HEK293 (cell line): Measurements from ENCODE around the gene PPP1R1B.

Experiments
- GLI2 ChIP-seq: fragments of 450-650 bp; formaldehyde crosslinking; IDR thresholded peaks from 2 replicates; pipeline ENCODE4; 2017; ENCODE audit warnings: missing biosample characterization, missing genetic modification characterization, low read depth, borderline replicate concordance
- KLF1 ChIP-seq: fragments of 450-650 bp; formaldehyde crosslinking; IDR thresholded peaks from 2 replicates; pipeline ENCODE4 v1.5.1; 2016; ENCODE audit warnings: missing biosample characterization, missing genetic modification characterization
- KLF9 ChIP-seq: fragments of 450-650 bp; formaldehyde crosslinking; IDR thresholded peaks from 2 replicates; pipeline ENCODE4 v1.5.1; 2016; ENCODE audit warnings: missing biosample characterization, missing genetic modification characterization, low read depth
- OSR2 ChIP-seq: fragments of 450-650 bp; formaldehyde crosslinking; IDR thresholded peaks from 2 replicates; pipeline ENCODE4 v1.5.1; 2016; ENCODE audit warnings: missing biosample characterization, missing genetic modification characterization
- PRDM10 ChIP-seq: fragments of 450-650 bp; formaldehyde crosslinking; IDR thresholded peaks from 2 replicates; pipeline ENCODE4 v1.5.1; 2016; ENCODE audit warnings: missing biosample characterization, missing genetic modification characterization
- RBAK ChIP-seq: fragments of 450-650 bp; formaldehyde crosslinking; IDR thresholded peaks from 2 replicates; pipeline ENCODE4 v1.5.1; 2016; ENCODE audit warnings: missing biosample characterization, missing genetic modification characterization
- SP3 ChIP-seq: fragments of 450-650 bp; formaldehyde crosslinking; IDR thresholded peaks from 2 replicates; pipeline ENCODE4 v1.5.1; 2016; ENCODE audit warnings: missing biosample characterization, missing genetic modification characterization
- TCF7L2 ChIP-seq: IDR thresholded peaks from 2 replicates; pipeline ENCODE4 v1.6.1; 2011; ENCODE audit warnings: low read depth, mild to moderate bottlenecking, inconsistent platforms, low read length, moderate library complexity, borderline replicate concordance
- ZBTB21 ChIP-seq: fragments of 450-650 bp; formaldehyde crosslinking; IDR thresholded peaks from 2 replicates; pipeline ENCODE4 v1.5.1; 2017; ENCODE audit warnings: missing biosample characterization, missing genetic modification characterization
- ZEB2 ChIP-seq: fragments of 450-650 bp; formaldehyde crosslinking; IDR thresholded peaks from 2 replicates; pipeline ENCODE4 v1.5.1; 2016; ENCODE audit warnings: missing biosample characterization, missing genetic modification characterization
- ZFP37 ChIP-seq: fragments of 450-650 bp; formaldehyde crosslinking; IDR thresholded peaks from 2 replicates; pipeline ENCODE4 v1.5.1; 2016; ENCODE audit warnings: missing biosample characterization, missing genetic modification characterization
- ZFP69B ChIP-seq: fragments of 450-650 bp; formaldehyde crosslinking; IDR thresholded peaks from 2 replicates; pipeline ENCODE4 v1.5.1; 2016; ENCODE audit warnings: missing biosample characterization, missing genetic modification characterization
- ZIC2 ChIP-seq: fragments of 450-650 bp; formaldehyde crosslinking; IDR thresholded peaks from 2 replicates; pipeline ENCODE4 v1.5.1; 2016; ENCODE audit warnings: missing biosample characterization, missing genetic modification characterization
- ZNF223 ChIP-seq: fragments of 450-650 bp; formaldehyde crosslinking; IDR thresholded peaks from 2 replicates; pipeline ENCODE4 v1.5.1; 2016; ENCODE audit warnings: missing biosample characterization, missing genetic modification characterization
- ZNF266 ChIP-seq: fragments of 450-650 bp; formaldehyde crosslinking; IDR thresholded peaks from 2 replicates; pipeline ENCODE4 v1.5.1; 2016; ENCODE audit warnings: missing biosample characterization, missing genetic modification characterization, low read depth
- ZNF280C ChIP-seq: fragments of 450-650 bp; formaldehyde crosslinking; IDR thresholded peaks from 2 replicates; pipeline ENCODE4 v1.5.1; 2016; ENCODE audit warnings: missing biosample characterization, missing genetic modification characterization
- ZNF280D ChIP-seq: fragments of 450-650 bp; formaldehyde crosslinking; IDR thresholded peaks from 2 replicates; pipeline ENCODE4 v1.5.1; 2016; ENCODE audit warnings: missing biosample characterization, missing genetic modification characterization
- ZNF341 ChIP-seq: fragments of 450-650 bp; formaldehyde crosslinking; IDR thresholded peaks from 2 replicates; pipeline ENCODE4; 2016; ENCODE audit warnings: low read depth, missing biosample characterization, missing genetic modification characterization
- ZNF514 ChIP-seq: fragments of 450-650 bp; formaldehyde crosslinking; IDR thresholded peaks from 2 replicates; pipeline ENCODE4 v1.5.1; 2016; ENCODE audit warnings: missing biosample characterization, missing genetic modification characterization
- ZNF544 ChIP-seq: fragments of 450-650 bp; formaldehyde crosslinking; IDR thresholded peaks from 2 replicates; pipeline ENCODE4 v1.5.0; 2017; ENCODE audit warnings: missing biosample characterization, missing genetic modification characterization
- ZNF654 ChIP-seq: fragments of 450-650 bp; formaldehyde crosslinking; IDR thresholded peaks from 2 replicates; pipeline ENCODE4 v1.5.1; 2016; ENCODE audit warnings: low read depth, missing biosample characterization, missing genetic modification characterization
- ZNF692 ChIP-seq: fragments of 450-650 bp; formaldehyde crosslinking; IDR thresholded peaks from 2 replicates; pipeline ENCODE4 v1.5.1; 2016; ENCODE audit warnings: missing biosample characterization, missing genetic modification characterization
- ZNF747 ChIP-seq: fragments of 450-650 bp; formaldehyde crosslinking; IDR thresholded peaks from 2 replicates; pipeline ENCODE4 v1.5.1; 2016; ENCODE audit warnings: missing biosample characterization, missing genetic modification characterization
- ZNF777 ChIP-seq: fragments of 450-650 bp; formaldehyde crosslinking; IDR thresholded peaks from 2 replicates; pipeline ENCODE4 v1.5.1; 2017; ENCODE audit warnings: missing biosample characterization, missing genetic modification characterization, borderline replicate concordance
- ZNF792 ChIP-seq: fragments of 450-650 bp; formaldehyde crosslinking; IDR thresholded peaks from 2 replicates; pipeline ENCODE4 v1.5.1; 2016; ENCODE audit warnings: missing biosample characterization, missing genetic modification characterization
- TF ChIP-seq, protein P1 (sequence below): fragments of 450-650 bp; formaldehyde crosslinking; IDR thresholded peaks from 2 replicates; pipeline ENCODE4; 2016; ENCODE audit warnings: missing biosample characterization, missing genetic modification characterization
- TF ChIP-seq, protein P2 (sequence below): fragments of 450-650 bp; formaldehyde crosslinking; IDR thresholded peaks from 2 replicates; pipeline ENCODE4 v1.5.1; 2016; ENCODE audit warnings: missing biosample characterization, missing genetic modification characterization

Gene PPP1R1B

GRCh38 chr17:39636927-39637736 is 10.4 kb downstream of the PPP1R1B start, which contains the start of gene STARD3 (continued):
- TF ChIP-seq ZNF544 (tag by site-specific recombination): no peak
- TF ChIP-seq ZNF280C (tag by site-specific recombination): no peak
- TF ChIP-seq ZNF747 (tag by site-specific recombination): no peak
- no peak for TF ChIP-seq ZNF280D
- TF ChIP-seq TCF7L2: no peak
- TF ChIP-seq ZFP69B (tag by site-specific recombination): peak; percentile 90
- TF ChIP-seq ZNF514 (tag by site-specific recombination): no peak
- TF ChIP-seq ZNF692: peak; percentile 95
- peak; percentile 96 for TF ChIP-seq KLF9 (tag by site-specific recombination)
- no peak for TF ChIP-seq ZNF266 (tag by site-specific recombination)
- TF ChIP-seq ZIC2: peak; percentile 28; the same call in 1 of the 2 replicates
- TF ChIP-seq, protein P1, sequence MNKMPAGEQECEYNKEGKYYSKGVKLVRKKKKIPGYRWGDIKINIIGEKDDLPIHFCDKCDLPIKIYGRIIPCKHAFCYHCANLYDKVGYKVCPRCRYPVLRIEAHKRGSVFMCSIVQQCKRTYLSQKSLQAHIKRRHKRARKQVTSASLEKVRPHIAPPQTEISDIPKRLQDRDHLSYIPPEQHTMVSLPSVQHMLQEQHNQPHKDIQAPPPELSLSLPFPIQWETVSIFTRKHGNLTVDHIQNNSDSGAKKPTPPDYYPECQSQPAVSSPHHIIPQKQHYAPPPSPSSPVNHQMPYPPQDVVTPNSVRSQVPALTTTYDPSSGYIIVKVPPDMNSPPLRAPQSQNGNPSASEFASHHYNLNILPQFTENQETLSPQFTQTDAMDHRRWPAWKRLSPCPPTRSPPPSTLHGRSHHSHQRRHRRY: no peak
- peak; percentile 67 for TF ChIP-seq ZFP37 (tag by site-specific recombination)
- no peak for TF ChIP-seq ZNF654 (tag by site-specific recombination)
- no peak for TF ChIP-seq ZNF223 (tag by site-specific recombination)
- peak; percentile 92 for TF ChIP-seq PRDM10
- TF ChIP-seq OSR2 (tag by site-specific recombination): peak; percentile 44; the same call in 1 of the 2 replicates
- TF ChIP-seq SP3: peak; percentile 88
- TF ChIP-seq RBAK (tag by site-specific recombination): no peak
- TF ChIP-seq KLF1: peak; percentile 68
- no peak for TF ChIP-seq GLI2 (tag by site-specific recombination)
- TF ChIP-seq ZNF341 (tag by site-specific recombination): peak; percentile 85
- no peak for TF ChIP-seq ZNF777 (tag by site-specific recombination)
- TF ChIP-seq, protein P2, sequence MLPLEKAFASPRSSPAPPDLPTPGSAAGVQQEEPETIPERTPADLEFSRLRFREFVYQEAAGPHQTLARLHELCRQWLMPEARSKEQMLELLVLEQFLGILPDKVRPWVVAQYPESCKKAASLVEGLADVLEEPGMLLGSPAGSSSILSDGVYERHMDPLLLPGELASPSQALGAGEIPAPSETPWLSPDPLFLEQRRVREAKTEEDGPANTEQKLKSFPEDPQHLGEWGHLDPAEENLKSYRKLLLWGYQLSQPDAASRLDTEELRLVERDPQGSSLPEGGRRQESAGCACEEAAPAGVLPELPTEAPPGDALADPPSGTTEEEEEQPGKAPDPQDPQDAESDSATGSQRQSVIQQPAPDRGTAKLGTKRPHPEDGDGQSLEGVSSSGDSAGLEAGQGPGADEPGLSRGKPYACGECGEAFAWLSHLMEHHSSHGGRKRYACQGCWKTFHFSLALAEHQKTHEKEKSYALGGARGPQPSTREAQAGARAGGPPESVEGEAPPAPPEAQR (tag by site-specific recombination): no peak
- TF ChIP-seq ZBTB21: 0 out of 2 replicates have a peak, but pooled peaks have one; percentile 21
- TF ChIP-seq ZNF792: no peak
- TF ChIP-seq ZEB2 (tag by site-specific recombination): peak; percentile 88
